Fibroblast of the conjunctiva (primary cell): ENCODE measurements around the gene PACS2.
"Not testable (repeated sequence)": the region's sequence is repeated elsewhere in the genome, so short reads cannot be mapped to it uniquely, and the experiment has no call there.

ENCODE experiments used
- DNase-seq: peaks from one replicate; pipeline ENCODE4 v3.0.0-alpha.2; 2010; ENCODE audit warnings: low read depth

The PACS2 gene

DNA sequence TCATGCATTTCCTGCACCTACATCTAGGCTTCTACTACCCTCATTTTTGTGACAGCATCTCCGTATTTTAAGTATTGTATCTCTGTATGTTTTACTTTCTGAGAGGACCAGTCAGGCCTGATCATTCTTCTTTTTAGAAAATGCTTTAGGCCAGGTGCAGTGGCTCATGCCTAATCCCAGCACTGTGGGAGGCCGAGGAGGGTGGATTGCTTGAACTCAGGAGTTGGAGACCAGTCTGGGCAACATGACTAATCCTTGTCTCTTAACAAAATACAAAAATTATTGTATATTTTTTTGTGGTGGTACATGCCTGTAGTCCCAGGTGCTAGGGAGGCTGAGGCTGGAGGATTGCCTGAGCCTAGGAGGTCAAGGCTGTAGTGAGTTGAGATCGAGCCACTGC is 36.9 kb downstream of the PACS2 start:
- no peak for DNase-seq

DNA sequence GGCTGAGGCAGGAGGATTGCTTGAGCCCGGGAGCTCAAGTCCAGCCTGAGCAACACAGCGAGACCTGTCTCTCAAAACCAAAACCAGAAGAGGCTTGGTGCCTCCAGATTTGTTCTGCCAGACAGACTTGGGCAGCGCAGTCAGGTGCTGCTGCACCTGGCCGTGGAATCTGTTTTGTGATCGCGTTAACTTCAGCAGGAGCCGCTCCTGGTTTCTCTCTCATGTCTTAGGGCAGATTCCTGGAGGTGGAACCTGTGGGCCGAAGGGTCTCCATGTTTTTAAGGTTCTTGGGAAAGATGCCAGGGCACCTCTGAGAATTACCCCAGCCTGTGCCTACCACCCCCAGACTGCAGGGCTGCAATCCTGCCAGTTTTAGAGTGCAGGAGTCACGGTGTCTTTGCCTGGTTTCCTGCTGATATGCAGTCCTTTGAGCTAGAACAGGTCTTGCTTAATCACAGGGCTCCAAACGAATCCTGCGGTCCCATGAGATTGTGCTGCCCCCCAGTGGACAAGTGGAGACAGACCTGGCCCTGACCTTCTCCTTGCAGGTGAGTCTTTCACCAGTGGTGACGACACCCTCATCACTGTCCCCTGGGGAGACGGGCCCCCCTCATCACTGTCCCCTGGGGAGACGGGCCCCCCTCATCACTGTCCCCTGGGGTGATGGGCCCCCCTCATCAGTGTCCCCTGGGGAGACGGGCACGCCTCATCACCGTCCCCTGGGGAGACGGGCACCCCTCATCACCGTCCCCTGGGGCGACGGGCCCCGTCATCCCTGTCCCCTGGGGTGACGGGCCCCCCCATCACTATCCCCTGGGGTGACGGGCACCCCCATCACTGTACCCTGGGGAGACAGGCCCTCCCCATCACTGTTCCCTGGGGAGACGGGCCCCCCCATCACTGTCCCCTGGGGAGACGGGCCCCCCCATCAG is 37.6 kb downstream of the PACS2 start:
- peak; percentile 57 for DNase-seq

DNA sequence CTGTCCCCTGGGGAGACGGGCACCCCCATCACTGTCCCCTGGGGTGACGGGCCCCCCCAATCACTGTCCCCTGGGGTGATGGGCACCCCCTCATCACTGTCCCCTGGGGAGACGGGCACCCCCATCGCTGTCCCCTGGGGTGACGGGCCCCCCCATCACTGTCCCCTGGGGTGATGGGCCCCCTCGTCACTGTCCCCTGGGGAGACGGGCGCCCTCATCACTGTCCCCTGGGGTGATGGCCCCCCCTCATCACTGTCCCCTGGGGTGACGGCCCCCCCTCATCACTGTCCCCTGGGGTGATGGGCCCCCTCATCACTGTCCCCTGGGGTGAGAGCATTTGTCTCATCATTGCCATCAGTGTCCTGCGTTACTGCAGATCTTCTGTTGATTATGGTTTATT is 38.6 kb downstream of the PACS2 start:
- DNase-seq: no peak

GRCh38 chr14:105354541-105354940 is 40.0 kb downstream of the PACS2 start:
- no peak for DNase-seq

DNA sequence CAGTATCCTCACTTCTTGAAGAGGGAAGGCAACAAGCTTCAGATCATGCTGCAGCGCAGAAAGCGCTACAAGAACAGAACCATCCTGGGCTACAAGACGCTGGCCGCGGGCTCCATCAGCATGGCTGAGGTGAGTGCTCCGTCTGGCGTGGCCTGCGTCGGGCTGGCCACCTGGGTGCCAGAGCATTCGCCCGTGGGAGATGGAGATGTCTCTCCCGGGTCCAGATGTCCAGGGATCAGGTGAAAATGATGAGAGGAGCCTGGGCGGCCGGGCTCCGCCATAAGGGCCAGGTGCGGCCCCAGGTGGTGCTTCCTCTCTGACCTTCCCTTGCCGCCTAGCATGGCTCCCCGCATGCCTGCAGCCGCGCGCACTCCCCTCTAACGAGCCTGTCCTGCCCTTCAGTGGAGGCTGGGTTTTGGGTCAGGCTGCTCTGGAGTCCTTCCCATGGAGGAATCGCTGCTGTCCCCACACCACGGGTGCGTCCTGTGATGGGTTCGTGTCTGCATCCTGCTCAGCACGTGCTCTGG is 40.6 kb downstream of the PACS2 start:
- DNase-seq: no peak

- no peak for DNase-seq
Observed at GRCh38 chr14:105355850-105356604, 41.5 kb downstream of the PACS2 start.

GRCh38 chr14:105356927-105357326 is 42.4 kb downstream of the PACS2 start:
- no peak for DNase-seq

- no peak for DNase-seq
Observed at GRCh38 chr14:105357626-105358025, 43.1 kb downstream of the PACS2 start.

GRCh38 chr14:105358140-105358846 is 43.7 kb downstream of the PACS2 start:
- no peak for DNase-seq

DNA sequence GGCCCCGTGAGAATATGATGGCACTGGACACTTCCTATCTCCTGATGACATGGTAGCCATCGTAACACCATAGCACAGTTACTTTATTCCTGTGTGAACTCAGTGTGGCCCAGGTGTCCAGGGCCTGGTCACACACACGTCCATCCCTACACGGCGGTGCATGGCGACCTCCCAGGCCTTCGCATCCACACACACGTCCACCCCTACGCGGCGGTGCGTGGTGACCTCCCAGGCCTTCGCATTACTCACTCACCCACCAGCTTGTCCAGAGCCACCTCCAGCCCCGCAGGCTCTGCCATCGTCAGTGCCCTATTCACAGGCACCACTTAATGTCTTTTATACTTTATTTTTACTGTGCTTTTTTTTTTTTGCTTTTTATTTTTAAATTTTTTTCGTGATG is 44.4 kb downstream of the PACS2 start:
- DNase-seq: no peak

GRCh38 chr14:105361412-105361811 is 46.9 kb downstream of the PACS2 start:
- DNase-seq: not testable (repeated sequence)

- peak; percentile 36 for DNase-seq
Observed at GRCh38 chr14:105363847-105364708, 49.5 kb downstream of the PACS2 start.

GRCh38 chr14:105365101-105365500 is 50.6 kb downstream of the PACS2 start:
- DNase-seq: no peak

- no peak for DNase-seq
Observed at GRCh38 chr14:105365681-105366080, 51.1 kb downstream of the PACS2 start.

- DNase-seq: no peak
Observed at GRCh38 chr14:105366386-105367074, 52.0 kb downstream of the PACS2 start.

- no peak for DNase-seq
Observed at GRCh38 chr14:105367116-105368031, 52.8 kb downstream of the PACS2 start.

DNA sequence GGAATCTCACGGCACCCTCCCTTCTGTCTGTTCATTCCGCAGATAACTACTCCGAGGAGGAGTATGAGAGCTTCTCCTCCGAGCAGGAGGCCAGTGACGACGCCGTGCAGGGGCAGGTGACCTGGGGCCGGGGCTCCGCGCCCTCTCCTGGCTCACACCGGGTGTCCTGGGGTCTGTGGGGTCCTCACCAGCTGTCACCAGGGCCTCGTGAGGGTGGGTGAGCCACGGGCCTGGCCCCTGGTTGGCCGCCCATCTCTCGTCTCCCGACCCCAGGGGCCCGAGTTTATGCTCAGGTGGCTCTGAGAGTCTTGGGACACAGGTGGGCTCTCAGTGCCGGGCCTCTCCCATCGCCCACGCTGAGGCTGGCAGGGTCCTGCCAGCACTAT is 53.5 kb downstream of the PACS2 start:
- no peak for DNase-seq

DNA sequence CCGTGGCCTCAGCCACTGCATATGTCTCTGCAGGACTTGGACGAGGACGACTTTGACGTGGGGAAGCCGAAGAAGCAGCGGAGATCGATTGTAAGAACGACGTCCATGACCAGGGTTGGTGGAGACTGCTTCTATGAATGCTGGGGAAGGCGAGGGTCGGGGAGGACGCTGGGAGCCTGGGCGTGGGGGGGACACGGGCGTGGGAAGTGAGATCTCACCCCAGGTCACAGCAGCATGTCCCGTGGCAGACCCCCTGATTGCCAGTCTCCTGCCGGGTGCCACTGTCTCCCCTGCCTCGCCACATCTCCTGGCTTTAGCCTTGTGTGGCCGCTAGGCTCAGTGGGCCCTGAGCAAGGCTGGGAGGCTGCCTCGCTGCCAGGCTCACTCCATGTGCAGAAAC is 53.9 kb downstream of the PACS2 start:
- DNase-seq: no peak

- DNase-seq: no peak
Observed at GRCh38 chr14:105368910-105369652, 54.5 kb downstream of the PACS2 start.
